BE2C (cell line): ENCODE data around the gene LDLRAD4.

Experiments
- DNase-seq: peaks from one replicate; pipeline ENCODE4 v3.0.0-alpha.2; 2020
- H3K27me3 ChIP-seq: fragments of 250-450 bp; sonication (Bioruptor Pico); 2 replicates; pipeline ENCODE4 v1.5.1; 2020; ENCODE audit warnings: mild to moderate bottlenecking
- H3K36me3 ChIP-seq: fragments of 250-450 bp; sonication (Bioruptor Pico); 2 replicates; pipeline ENCODE4 v1.5.1; 2020; ENCODE audit warnings: mild to moderate bottlenecking
- H3K4me1 ChIP-seq: fragments of 250-450 bp; sonication (Bioruptor Pico); 2 replicates; pipeline ENCODE4 v1.5.1; 2020
- H3K4me3 ChIP-seq: 2 replicates; pipeline ENCODE4 v1.5.1; 2011; ENCODE audit warnings: low read depth, low read length
- H3K9me3 ChIP-seq: fragments of 250-450 bp; sonication (Bioruptor Pico); 2 replicates; pipeline ENCODE4 v1.5.1; 2020
- TF ChIP-seq, protein P1 (sequence below): IDR thresholded peaks from 2 replicates; pipeline ENCODE4 v1.5.1; 2012; ENCODE audit warnings: mild to moderate bottlenecking, low read depth, low read length

Gene LDLRAD4

DNA sequence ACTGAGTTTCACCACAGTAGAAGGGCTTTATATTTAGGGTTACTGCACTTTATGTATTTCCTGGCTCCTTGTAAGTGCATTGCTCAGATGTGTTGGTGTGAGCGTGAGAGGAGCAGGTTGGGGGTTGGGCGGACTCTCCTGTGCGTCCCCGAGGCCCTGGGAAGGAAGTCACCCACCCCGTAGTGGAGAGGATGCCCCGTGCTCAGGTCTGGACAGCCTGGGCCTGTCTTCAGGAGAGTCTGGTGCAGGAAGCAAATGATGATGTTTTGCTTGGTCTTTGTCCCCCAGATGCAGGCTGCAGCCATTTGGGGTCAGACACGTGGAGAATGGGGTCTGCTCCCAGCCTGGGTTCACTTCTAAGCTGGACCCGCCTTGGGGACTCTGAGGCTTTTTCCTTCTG lies 182.8 kb downstream of the LDLRAD4 start:
- Histone ChIP-seq H3K4me1 (no peaks in the 10 kb centered on the region), H3K9me3 (no peaks in the 10 kb centered on the region), H3K36me3 (no peaks in the 10 kb centered on the region), H3K27me3 (no peaks in the 10 kb centered on the region), H3K4me3 (no peak overlapping the region)
- no peak for DNase-seq
- TF ChIP-seq, protein P1, sequence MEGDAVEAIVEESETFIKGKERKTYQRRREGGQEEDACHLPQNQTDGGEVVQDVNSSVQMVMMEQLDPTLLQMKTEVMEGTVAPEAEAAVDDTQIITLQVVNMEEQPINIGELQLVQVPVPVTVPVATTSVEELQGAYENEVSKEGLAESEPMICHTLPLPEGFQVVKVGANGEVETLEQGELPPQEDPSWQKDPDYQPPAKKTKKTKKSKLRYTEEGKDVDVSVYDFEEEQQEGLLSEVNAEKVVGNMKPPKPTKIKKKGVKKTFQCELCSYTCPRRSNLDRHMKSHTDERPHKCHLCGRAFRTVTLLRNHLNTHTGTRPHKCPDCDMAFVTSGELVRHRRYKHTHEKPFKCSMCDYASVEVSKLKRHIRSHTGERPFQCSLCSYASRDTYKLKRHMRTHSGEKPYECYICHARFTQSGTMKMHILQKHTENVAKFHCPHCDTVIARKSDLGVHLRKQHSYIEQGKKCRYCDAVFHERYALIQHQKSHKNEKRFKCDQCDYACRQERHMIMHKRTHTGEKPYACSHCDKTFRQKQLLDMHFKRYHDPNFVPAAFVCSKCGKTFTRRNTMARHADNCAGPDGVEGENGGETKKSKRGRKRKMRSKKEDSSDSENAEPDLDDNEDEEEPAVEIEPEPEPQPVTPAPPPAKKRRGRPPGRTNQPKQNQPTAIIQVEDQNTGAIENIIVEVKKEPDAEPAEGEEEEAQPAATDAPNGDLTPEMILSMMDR: no peak

DNA sequence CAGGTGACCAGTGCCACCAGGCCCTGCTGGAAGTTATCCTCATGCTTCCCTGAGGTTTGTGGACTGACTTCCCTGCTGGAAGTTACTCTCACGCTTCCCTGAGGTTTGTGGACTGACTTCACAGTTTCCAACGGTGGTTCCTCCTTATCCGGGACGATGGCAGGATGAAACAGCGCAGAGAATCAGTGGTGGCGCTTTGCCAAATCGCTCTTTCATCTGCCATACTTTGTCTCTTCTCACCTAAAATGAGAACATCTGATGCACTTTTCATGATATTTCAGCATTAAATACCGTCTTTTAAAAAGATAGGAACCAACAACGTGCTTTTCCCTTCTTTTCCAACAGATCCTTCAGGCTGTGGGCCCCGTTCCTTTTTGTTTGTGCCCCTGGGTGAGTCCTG lies 183.3 kb downstream of the LDLRAD4 start:
- Histone ChIP-seq H3K9me3 (no peaks in the 10 kb centered on the region), H3K27me3 (no peaks in the 10 kb centered on the region), H3K4me1 (no peaks in the 10 kb centered on the region), H3K4me3 (no peak overlapping the region), H3K36me3 (no peaks in the 10 kb centered on the region)
- no peak for DNase-seq
- TF ChIP-seq, protein P1: no peak

DNA sequence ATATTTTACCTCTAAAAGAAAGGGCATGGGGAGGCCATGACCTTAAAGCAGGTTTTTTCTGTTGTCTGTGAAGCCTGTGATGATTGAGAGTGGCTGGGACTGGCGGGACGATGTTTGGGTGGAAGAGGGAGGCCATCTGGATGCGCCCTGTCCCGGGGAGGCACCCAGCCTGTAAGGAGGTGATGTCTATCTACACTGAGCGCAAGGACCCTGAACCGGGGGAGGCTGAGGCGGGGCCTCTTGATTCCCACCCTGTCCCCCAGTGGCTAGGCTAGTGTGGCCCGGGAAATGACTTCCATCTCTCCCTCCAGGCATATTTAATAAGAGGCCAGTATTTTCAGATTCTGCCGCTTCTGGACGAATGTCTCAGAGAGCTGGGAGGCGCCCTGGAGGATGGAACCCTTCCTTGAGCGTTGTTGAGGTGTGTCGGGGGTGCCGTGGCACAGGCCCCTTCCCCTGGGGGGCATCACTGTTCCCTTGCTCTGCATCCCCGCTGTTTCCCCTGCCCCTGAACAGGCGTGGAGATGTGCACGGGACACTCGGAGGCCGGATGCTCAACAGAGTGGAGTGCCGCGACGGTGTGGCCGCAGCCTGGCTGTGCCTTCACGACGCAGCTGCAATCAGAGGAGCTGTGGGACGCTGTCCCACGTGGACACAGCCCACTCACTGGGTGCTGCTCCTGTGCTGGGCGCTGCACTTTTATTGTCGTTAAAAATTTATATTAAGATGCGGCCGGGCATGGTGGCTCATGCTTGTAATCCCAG lies 185.4 kb downstream of the LDLRAD4 start:
- no peak overlapping the region for H3K4me3 ChIP-seq
- H3K36me3 ChIP-seq: no peaks in the 10 kb centered on the region
- H3K9me3 ChIP-seq: no peaks in the 10 kb centered on the region
- TF ChIP-seq, protein P1: no peak
- H3K27me3 ChIP-seq: no peaks in the 10 kb centered on the region
- no peaks in the 10 kb centered on the region for H3K4me1 ChIP-seq
- DNase-seq: no peak

DNA sequence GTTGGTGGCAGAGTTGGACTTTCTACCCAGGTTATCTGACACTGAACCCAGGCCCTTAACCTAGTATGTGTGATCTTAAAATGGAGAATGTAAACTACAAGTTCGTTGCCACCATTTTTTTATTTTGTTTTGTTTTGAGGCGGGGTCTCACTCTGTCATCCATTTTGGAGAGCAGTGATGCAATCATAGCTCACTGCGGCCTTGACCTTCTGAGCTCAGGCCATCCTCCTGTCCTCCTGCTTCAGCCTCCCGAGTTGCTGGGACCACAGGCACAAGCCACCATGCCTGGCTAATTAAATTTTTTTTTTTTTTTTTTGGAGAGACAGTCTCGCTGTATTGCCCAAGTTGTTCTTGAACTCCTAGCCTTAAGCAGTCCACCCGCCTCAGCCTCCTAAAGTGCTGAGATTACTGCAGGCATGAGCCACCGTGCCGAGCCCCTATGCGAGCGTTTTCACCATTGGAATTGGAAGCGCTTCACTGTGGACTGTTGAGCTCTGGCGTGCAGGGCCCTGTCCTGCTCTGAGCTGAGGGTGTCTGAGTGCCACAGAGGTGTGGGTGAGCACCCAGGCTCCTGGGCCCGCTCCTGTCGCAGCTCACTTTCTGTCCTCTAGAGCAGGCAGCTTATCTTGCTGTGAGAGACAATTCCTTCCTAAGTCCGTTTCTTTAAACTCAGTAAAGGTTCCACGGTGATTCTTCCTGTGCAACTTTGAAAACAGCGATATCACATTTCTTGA lies 186.9 kb downstream of the LDLRAD4 start:
- Histone ChIP-seq H3K36me3 (no peaks in the 10 kb centered on the region), H3K27me3 (no peaks in the 10 kb centered on the region), H3K9me3 (no peaks in the 10 kb centered on the region), H3K4me1 (no peaks in the 10 kb centered on the region), H3K4me3 (no peak overlapping the region)
- TF ChIP-seq, protein P1: no peak
- no peak for DNase-seq

DNA sequence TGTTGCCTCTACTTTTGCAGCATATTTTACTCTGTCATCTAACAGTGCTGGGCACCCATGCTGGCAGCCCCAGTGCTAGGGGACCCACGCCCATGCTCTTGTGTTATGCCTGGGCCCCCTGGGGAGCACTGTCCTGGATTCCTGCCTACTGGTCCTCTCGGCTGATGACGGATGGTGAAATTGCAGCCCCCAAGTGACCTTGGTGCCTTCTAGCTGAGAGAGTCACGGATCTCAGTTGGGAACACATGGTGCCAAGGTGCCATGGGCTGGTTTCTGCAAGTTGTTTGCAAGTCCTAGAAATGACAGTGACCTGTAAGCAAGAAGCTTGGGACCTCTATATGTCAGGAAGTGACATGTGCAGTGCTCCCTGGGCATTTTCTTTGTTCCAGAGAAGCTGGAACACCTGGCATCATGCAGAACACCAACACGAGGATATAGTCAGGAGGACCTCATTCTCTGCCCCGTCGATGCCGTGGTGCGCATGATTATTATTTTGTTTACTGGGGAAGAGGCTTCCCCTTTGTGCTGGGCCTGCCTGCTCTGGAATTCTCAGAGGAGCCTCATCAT lies 187.6 kb downstream of the LDLRAD4 start:
- no peak for DNase-seq
- Histone ChIP-seq H3K4me3 (no peak overlapping the region), H3K27me3 (no peaks in the 10 kb centered on the region), H3K36me3 (no peaks in the 10 kb centered on the region), H3K9me3 (no peaks in the 10 kb centered on the region), H3K4me1 (no peaks in the 10 kb centered on the region)
- TF ChIP-seq, protein P1: no peak

DNA sequence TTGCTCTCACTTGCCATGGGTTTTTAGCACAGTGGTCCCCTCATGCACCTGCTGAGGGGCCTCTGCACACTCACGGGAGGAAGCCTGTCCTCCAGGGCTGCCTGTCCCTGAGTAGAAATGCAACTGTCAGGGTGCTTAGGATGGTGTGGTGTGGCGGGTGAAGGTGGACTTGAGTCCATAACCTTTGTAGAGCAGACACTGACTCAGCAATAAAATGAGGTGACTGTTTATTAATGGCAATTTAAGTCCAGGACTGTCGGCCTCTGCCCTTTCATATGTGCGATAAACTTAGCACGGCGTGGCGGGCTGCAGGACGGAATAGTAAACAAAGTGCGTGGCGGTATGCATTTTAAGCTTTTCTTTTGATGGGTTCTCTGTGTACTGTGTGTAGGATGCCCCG lies 188.2 kb downstream of the LDLRAD4 start:
- Histone ChIP-seq H3K27me3 (no peaks in the 10 kb centered on the region), H3K4me3 (no peak overlapping the region), H3K9me3 (no peaks in the 10 kb centered on the region), H3K4me1 (no peaks in the 10 kb centered on the region), H3K36me3 (no peaks in the 10 kb centered on the region)
- TF ChIP-seq, protein P1: no peak
- DNase-seq: no peak
